HG02571 (cell line): ENCODE data around the gene CACNB1.

Experiments
- ATAC-seq: cut with Tn5 transposase; IDR thresholded peaks from one replicate; pipeline ENCODE4 v1.9.1; 2021; ENCODE audit warnings: mild to moderate bottlenecking, moderate library complexity; ENCODE audit not compliant: unreplicated experiment

CACNB1 gene

GRCh38 chr17:39153599-39154051, 43.8 kb downstream of the CACNB1 start:
- no peak for ATAC-seq

- ATAC-seq = no peak
Measured at GRCh38 chr17:39151943-39152818, 45.3 kb downstream of the CACNB1 start.

- ATAC-seq = no peak
Measured at GRCh38 chr17:39151150-39151942, 46.1 kb downstream of the CACNB1 start, which contains the start of gene PLXDC1. Gene PLXDC1 (minus strand): TSS chr17:39151637. CDS start chr17:39151437, 200 bp downstream.

GRCh38 chr17:39150795-39151149, 46.7 kb downstream of the CACNB1 start:
- ATAC-seq = no peak

GRCh38 chr17:39150104-39150634, 47.3 kb downstream of the CACNB1 start:
- ATAC-seq = no peak

- ATAC-seq = no peak
Measured at GRCh38 chr17:39147221-39148185, 50.0 kb downstream of the CACNB1 start.

GRCh38 chr17:39146273-39146672, 51.2 kb downstream of the CACNB1 start:
- no peak for ATAC-seq

GRCh38 chr17:39145143-39145542, 52.3 kb downstream of the CACNB1 start:
- ATAC-seq = no peak

GRCh38 chr17:39144416-39144840, 53.0 kb downstream of the CACNB1 start:
- no peak for ATAC-seq

GRCh38 chr17:39143552-39144093, 53.8 kb downstream of the CACNB1 start:
- ATAC-seq = no peak

- no peak for ATAC-seq
Measured at GRCh38 chr17:39141915-39142664, 55.4 kb downstream of the CACNB1 start.

- ATAC-seq = no peak
Measured at GRCh38 chr17:39141294-39141693, 56.2 kb downstream of the CACNB1 start.

- no peak for ATAC-seq
Measured at GRCh38 chr17:39139561-39139960, 57.9 kb downstream of the CACNB1 start.

- ATAC-seq = no peak
Measured at GRCh38 chr17:39139161-39139511, 58.3 kb downstream of the CACNB1 start.

GRCh38 chr17:39138431-39139160, 58.9 kb downstream of the CACNB1 start:
- no peak for ATAC-seq

GRCh38 chr17:39134878-39135277, 62.6 kb downstream of the CACNB1 start:
- no peak for ATAC-seq

- no peak for ATAC-seq
Measured at GRCh38 chr17:39132192-39132610, 65.3 kb downstream of the CACNB1 start.

- ATAC-seq = no peak
Measured at GRCh38 chr17:39131616-39132015, 65.9 kb downstream of the CACNB1 start.

- ATAC-seq = no peak
Measured at GRCh38 chr17:39130205-39130604, 67.3 kb downstream of the CACNB1 start.
